Cardiac fibroblast (primary cell): ENCODE data around the gene KCNA10.

Source experiments
- DNase-seq, 2 donors: peaks; one replicate each; pipeline versions ENCODE4 v3.0.0 to v3.0.0-alpha.2; 2010; ENCODE audit warnings: low read depth in 2 of 2
- H3K4me3 ChIP-seq, 2 donors: replicated peaks in 1 of 2; 1 replicate in 1 of 2; 2 replicates in 1 of 2; pipeline ENCODE4 v1.5.1; 2011; ENCODE audit warnings: low read depth in 2 of 2, low read length in 2 of 2, mild to moderate bottlenecking in 2 of 2, moderate library complexity in 1 of 2
- TF ChIP-seq, protein P1 (sequence below): IDR thresholded peaks from one replicate; pipeline ENCODE4 v1.5.1; 2011; ENCODE audit warnings: low read depth, mild to moderate bottlenecking, low read length, inconsistent platforms

The KCNA10 gene

DNA sequence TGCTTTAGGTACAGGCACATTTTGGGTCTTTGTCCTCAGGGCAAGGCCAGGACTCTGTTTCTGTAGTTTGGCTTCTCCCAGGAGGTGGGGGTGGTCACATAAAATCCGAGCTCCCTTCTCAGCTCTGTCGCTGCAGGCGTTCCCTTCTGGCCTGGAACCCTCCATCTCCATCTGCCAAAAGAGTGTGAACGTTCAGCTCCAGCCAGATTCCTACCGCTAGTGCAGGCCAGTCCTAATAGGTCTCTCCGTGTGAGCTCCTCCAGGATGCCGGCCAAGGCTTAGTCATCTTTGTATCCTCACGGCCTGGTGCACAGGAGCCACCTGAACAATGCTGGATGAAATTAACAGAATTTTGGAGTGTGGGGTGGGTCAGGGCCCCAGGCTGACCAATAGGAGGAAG lies 19.9 kb upstream of the KCNA10 start:
- TF ChIP-seq, protein P1, sequence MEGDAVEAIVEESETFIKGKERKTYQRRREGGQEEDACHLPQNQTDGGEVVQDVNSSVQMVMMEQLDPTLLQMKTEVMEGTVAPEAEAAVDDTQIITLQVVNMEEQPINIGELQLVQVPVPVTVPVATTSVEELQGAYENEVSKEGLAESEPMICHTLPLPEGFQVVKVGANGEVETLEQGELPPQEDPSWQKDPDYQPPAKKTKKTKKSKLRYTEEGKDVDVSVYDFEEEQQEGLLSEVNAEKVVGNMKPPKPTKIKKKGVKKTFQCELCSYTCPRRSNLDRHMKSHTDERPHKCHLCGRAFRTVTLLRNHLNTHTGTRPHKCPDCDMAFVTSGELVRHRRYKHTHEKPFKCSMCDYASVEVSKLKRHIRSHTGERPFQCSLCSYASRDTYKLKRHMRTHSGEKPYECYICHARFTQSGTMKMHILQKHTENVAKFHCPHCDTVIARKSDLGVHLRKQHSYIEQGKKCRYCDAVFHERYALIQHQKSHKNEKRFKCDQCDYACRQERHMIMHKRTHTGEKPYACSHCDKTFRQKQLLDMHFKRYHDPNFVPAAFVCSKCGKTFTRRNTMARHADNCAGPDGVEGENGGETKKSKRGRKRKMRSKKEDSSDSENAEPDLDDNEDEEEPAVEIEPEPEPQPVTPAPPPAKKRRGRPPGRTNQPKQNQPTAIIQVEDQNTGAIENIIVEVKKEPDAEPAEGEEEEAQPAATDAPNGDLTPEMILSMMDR = no peak
- no peak for DNase-seq
- no peak overlapping the region for H3K4me3 ChIP-seq

DNA sequence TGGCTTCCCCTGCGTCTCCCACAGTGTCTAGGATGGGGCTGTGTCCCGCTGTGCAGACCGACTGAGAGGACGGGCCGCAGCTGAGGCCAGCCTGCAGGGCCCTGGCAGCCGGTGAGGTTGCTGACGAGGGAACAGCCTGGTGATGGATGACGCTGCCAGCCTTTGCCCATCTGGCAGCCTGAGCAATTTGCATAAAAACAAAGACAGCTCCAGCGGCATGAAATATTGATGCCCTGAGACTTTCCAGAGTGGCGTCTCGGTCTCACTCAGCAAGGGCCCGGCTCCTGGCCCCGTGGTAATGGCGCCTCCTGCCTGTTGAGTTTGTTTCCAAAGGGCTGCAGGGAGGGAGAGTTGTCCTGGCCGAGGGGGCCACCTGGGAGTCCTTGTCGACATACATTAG lies 19.1 kb upstream of the KCNA10 start:
- TF ChIP-seq, protein P1 = no peak

DNA sequence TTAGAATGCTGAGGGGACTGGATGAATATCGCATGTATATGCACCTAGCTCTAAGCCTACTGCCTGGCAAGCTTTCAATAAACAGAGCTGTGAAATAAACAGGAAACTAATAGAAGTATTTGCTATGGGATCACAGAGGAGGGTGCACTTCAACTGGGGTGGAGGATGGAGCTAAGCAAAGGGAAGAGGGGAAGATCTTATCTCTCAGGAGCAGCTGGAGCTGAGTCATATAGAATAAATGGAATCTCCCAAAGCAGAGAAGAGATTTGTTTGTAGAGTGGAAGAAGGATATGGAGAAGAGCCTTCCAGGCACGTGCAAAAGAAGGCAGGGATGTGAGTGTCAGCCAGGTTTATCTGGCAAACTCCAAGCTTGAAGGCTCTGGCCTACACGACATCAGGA lies 17.0 kb upstream of the KCNA10 start:
- DNase-seq = no peak
- no peak overlapping the region for H3K4me3 ChIP-seq
- TF ChIP-seq, protein P1 = no peak

More for the DNA sequence above, 19.1 kb upstream of the KCNA10 start:
- H3K4me3 ChIP-seq = no peak overlapping the region
- DNase-seq = no peak

DNA sequence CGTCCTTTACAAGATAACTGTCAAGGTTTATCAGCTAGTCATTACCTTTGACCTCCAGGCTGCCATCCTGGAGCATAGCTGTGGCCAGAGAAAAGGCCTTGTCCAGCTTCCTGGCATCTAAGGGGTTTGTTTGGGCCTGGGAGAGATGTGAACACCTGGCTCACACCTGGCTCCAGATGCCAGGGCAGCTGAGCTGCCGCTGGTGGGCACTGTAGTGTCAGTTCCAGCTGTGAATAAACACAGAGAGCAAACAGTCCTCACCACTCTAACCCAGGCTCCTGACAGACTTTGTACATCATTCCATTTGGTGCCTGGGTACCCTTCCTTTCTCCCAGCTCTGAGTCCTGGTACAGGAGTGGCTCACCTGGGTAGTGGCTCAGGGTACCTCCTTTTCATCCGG lies 14.3 kb upstream of the KCNA10 start:
- no peak overlapping the region for H3K4me3 ChIP-seq
- TF ChIP-seq, protein P1 = no peak
- DNase-seq = no peak

DNA sequence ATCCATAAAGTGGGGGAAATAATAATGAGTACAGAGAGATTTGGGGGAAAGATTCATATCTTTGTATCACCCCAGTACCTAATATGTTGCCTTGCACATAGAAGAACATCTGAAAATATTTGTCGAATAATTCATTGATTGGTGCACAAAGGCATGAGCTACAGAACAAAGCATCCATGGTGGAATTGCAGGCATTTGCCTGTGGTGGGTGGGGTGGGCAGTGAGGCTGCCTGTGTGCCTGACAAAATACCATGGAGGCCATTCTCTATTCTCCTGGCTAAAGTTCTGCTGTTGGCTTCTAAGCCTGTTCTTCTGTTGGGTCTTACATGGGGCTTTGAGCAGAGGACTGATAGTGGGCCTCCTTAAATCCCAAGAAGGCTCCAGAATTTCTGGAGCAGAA lies 10.0 kb upstream of the KCNA10 start:
- DNase-seq = no peak
- TF ChIP-seq, protein P1 = no peak
- H3K4me3 ChIP-seq = no peak overlapping the region

DNA sequence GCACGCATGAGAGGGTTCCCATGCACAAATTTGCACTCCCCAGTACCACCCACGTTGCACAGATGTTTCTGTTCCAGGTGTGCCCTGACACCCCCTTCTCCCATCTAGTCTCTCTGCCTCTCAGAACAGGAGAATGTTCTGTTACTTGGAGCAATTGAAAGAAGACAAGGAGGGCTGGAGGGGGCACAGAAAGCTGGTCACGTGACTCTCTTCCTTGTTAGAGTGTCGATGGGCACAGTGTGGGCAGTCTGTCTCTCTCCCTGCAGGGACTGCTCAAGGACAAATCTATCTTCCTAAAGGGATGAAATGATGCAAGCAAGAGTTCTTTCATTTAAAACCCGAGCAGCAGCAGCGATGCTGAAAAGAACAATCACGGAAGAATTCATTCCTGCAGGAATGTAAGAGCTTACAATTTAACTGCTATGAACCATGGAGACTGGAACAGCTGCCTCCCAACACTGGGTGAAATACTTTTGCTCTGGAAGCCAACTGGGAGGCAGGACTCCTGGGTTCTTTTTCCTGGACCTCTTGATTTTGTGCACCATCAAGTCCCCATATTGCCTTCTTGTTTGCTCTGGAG lies 7.3 kb upstream of the KCNA10 start:
- H3K4me3 ChIP-seq = no peak overlapping the region
- DNase-seq = no peak
- TF ChIP-seq, protein P1 = no peak

DNA sequence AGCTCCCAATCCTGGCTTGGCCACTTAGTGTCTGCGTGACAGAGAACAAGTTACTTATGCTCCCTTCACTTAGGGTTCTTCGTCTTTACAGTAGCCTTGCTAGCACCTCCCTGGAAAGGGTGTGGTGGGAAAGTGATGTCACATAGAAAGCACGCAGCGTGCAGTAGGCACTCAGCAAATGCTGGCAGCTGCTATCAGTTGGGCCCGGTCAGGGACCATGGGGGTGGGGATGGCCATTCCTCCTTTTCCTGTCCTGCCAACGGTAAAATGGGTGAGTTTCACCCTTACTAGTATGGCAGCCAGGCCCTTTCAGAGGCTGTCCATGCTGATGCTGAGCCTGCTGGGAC lies 6.2 kb upstream of the KCNA10 start:
- TF ChIP-seq, protein P1 = no peak
- H3K4me3 ChIP-seq = no peak overlapping the region
- DNase-seq = peak in 1 of 2 donors; percentile 2
